MV-4-11 (cell line): Measurements from ENCODE around the gene PACS1.
"Not testable (repeated sequence)": the region's sequence is repeated elsewhere in the genome, so short reads cannot be mapped to it uniquely, and the experiment has no call there.

ENCODE experiments used
- DNase-seq: peaks from one replicate; lab custom pipeline; 2025; lab: John Stamatoyannopoulos, UW

Gene PACS1

DNA sequence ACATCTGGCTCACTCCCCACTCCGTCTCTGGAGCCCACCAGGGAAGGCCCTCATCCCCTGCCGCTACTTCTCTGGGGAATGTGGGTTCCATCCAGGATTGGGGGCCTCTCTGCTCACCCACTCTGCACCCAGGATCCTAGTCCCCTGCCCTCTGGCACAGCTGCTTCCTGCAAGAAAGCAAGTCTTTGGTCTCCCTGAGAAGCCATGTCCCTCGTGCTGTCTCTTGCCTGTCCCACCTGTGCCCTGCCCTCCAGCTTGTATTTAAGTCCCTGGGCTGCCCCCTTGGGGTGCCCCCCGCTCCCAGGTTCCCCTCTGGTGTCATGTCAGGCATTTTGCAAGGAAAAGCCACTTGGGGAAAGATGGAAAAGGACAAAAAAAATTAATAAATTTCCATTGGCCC is 207.0 kb downstream of the PACS1 start:
- DNase-seq, result not testable (repeated sequence)

DNA sequence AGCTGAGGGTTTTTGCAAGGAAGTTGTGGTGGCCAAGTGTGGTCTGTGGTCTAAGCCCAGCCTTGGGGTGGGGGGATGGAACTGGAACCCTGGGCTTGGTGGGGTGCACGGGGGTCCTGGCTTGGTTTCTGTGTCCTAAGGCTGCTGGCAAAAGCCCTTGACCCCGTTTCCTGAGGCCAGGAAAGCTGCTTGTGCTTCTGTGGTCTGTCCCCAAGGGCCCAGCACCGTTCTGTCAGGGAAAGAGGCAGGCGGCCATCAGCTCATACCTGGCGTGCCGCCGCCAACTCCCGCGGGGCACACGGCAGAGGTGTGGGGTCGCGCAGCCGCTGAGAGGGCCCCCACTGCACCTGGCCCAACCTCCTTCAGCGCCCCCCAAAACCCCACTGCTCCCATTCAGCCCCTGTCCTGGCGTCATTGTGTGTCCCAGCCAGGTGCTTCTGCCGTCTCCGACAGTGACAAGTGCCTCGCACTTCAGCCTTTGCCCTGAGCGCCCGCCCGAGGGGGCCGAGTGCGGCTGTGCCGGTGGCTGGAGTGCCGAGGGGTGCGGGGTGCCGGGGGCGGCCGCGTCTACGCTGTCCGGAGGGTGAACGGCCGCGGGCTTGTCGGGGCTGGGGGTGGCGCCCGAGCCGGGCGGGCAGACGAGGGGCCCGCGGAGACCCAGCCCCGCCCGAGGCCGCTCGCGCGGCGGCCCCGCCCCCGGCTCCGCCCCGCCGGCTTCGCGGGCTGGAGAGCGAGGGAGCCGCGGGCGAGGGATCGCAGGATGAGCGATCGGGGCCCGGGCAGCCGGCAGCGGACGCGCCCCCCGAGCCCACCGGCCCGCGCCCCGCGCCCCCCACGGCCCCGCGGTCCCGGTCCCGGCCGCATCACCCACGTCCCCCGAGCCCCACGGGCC is 207.6 kb downstream of the PACS1 start, which contains the start of gene CNIH2:
Gene CNIH2, plus strand, starts transcription at position 705 of the 892 bp plus-strand sequence. CDS start 282 bp downstream, outside the sequence.
- DNase-seq, result peak; percentile 16

GRCh38 chr11:66278363-66279091 is 208.5 kb downstream of the PACS1 start:
- DNase-seq, result no peak

DNA sequence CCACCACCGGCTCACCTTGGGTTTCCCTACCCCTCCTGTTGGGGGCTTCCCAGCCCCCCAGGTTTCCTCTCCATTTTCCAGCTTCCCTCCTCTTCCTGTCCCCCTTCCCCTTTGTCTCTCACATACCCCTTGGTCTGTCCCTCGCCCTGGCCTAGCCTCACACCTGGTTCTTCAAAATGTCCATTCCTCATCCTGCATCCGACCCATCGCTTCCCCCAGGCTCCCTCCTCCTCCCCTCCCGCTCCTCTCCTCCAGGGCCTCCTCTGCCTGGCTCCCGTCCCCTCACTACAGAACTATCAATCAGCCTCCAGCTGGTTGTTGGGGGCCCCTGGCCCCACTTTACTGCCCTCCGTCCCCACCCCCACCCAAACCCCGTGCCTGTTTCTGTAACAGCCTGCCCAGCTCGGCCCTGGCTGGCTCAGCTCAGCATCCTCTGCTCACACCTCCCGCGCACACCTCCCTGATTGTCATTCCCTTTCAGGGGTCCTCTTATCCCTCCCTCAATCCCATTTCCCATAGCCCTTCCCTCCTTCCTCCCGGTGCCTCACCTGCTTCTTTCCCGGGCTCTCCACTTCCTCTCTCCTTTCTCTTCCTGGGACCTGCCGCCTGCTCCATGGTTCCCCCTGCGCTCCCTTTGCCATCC is 209.1 kb downstream of the PACS1 start:
- no peak for DNase-seq

DNA sequence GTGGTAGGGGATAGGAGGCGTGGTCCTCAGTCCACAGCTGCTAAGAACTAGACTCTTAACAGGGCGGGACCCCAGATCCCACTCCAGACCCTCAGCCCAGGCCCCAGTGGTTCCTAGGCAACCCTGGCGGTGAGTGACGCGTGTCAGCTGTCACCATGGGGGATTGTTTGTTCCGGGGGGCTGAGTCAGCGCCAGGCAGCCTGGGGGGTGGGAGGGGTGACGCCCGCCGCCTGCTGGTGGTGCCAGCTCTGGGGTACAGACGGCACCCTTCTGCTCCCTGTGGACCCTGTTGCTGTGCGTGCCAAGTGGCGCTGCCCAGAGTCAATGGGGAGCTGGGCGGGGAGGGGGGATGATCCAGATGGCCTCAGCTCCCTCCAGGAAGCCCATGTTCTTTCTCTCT is 210.4 kb downstream of the PACS1 start:
- DNase-seq, result no peak

DNA sequence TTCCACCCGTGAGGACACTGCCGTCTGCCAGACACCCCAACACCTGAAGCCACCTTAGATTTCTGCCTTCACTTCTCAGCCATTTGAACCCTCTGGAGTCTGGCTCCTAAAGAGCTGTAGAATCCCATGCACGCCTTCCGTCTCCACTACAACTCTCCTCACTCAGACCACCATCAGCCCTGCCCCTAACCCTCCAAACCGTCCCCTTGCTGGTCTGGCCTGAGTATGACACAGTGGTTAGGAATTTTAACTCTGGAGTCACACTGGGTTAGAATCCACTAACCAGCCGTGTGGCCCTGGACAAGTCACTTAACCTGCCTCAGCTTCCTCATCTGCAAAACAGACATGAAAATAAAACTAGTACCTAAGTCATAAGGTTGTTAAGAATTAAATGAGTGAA is 210.9 kb downstream of the PACS1 start:
- no peak for DNase-seq

- no peak for DNase-seq
Observed at GRCh38 chr11:66281776-66282467, 211.8 kb downstream of the PACS1 start.

DNA sequence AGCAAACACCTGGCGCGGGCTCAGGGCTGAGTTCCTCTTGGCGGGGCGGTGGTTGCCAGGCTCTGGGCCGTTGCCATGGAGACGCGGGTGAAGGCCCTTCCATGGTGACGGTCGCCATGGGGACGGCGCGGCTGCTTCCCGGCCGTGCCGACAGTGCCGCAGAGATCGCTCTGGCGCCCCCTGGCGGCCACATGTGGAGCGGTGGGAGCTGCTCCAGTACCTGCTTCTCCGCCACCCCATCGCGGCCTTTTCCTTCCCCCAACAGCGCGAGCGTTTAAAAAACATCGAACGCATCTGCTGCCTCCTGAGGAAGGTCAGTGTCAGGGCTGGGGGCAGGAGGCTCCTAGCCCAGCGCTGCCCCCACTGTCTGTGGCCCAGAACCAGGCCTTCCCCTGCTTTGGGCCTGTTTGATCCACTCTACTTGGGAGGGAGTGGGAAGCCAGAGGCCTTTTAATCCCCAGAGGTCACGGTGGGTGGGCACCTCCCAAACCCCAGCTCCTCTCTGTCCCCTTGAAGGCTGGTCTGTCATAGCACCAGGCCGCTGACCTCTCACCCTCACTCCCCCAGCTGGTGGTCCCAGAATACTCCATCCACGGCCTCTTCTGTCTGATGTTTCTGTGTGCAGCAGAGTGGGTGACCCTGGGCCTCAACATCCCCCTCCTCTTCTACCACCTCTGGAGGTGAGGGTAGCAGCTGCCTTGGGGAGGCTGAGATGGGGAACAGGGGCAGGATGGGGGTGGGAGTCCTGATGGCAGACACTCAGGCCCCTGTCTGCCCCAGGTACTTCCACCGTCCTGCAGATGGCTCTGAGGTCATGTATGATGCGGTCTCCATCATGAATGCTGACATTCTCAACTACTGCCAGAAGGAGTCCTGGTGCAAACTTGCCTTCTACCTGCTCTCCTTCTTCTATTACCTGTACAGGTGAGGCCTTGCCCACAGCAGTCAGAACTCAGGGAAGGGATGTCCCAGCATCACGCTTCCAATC is 212.7 kb downstream of the PACS1 start:
- DNase-seq, result peak; percentile 98

DNA sequence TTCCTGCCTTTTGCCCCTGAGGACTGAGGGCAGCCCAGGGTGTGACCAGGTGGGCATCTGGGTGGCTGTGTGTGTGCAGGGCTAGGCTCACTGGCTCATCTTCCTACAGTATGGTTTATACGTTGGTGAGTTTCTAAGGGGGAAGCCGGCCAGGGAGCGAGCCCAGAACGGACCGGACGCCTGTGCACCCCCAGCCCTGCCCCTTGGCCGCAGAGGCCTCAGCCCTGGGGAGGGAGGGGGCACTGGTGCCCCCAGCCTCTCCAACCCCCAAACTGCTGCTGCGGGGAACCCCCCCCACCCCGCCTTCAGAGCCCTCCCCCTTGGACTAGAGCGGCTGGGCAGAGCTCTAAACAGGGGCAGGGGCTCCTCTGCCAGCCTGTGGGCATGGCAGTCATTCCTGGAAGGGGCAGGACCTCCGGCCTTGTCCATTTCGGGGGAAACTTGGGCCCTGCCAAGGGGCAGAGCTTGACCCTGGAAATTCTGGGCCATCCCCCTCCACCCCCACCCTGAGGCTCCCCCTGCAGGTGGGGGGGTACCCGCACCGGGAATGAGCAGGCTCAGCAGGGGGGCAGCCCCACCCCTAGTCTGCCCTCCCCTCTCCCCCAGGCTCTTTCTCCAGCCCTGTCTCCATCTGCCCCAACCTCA is 213.5 kb downstream of the PACS1 start:
- DNase-seq, result no peak

DNA sequence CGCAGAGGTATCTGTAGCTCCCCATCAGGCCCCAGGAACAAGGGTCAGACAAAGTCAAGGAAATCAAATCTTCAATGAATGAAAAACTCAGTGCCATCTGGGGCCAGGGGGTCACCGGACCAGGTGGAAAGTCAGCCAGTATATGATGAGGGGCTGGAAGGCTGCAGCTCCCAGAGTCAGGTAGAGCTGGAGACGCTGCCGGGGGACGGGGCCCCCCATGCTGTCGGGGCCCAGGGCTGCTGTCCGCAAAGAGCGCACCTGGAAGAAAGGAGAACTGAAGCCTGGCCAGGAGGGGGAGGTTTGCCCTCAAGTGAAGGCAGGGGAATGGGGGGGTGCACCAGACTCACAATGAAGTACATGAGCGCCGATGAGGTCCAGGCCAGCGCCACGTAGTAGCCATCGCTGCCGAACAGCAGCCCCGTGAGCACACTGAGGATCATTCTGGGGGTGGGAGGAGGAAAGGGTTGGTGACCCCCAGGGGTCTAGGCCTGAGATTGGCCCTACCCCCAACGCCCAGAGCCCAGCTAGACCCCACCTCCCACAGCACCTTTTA is 214.5 kb downstream of the PACS1 start:
- no peak for DNase-seq

DNA sequence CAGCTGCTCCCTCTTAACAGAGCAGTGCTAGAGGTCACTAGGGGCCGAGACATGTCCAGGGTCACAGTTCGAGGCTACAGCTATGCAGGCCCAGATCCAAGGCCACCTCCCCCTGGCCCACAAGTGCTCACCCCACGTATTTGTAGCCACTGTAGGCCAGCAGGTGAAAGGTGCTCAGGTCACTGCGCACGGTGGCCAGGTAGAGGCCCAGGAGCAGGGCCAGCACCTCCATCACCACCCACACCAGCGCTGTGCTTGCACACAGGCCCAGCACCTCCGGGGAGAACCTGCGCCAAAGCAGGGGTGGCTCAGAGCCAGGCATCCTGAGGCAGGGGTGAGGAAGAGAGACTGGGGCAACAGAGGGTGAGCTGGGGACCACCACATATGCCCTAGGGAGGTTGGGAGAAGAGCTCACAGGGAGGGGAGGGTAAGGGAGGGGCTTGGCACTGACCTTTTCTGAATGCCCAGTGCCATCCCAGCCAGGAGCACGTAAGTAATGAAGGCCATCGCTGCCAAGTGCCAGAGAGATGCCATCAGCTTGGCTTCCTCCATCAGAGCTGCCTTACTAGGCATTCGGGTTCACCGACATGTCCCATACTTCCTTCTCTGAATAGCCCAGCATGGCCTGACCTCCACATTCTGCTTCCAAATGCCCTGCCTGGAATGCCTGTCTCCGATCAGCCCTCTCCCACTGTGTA is 215.3 kb downstream of the PACS1 start:
- DNase-seq, result no peak

GRCh38 chr11:66286699-66287098 is 216.6 kb downstream of the PACS1 start:
- no peak for DNase-seq

- peak; percentile 32 for DNase-seq
Observed at GRCh38 chr11:66287211-66287888, 217.3 kb downstream of the PACS1 start.

- DNase-seq, result peak; percentile 43
Observed at GRCh38 chr11:66287889-66288670, 218.0 kb downstream of the PACS1 start.

DNA sequence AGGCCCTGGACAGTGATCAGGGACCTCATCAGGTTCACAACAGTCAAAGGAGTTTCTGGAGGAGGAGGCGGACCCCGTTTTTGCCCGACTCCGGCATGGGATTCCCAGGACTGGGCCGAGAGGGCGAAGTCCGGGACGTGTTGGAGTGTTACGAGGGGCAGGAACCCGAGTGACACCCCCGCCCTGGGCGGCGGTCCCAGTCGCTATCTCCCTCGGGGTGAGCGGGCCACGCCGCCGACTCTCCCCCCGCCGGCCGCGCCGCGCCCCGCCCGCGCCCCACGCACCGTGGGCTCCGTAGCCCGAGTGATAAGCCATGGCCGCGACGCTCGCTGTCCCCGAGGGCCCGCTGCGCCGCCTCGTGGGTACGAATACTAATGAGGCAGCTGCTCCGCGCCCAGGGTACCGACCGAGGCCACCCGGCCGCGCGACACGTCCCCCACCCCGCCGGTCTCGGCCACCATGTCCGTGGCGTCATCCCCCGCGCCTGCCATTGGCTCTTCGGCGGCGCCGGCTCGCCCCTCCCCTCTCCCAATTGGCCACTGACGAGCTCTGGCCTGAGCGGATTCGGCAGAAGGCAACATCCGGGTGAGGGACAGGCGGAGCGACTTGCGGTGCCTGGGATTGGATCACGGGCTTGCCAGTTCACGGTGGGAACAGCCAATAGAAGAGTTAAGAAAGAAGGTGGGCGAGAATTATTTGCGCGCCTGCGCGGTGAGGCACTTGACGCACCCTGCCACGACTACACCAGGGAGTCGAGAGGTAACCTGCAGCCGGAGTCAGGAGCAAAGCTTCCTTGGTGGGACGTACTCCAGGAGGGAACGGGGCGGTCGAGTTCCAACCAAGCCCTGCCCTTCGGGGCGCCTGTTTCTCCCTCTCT is 218.8 kb downstream of the PACS1 start, which contains the start of gene YIF1A:
Gene YIF1A, minus strand, starts transcription at position 473 of the 877 bp plus-strand sequence. Its CDS starts 158 bp downstream, at position 315.
- peak; percentile 99 for DNase-seq

- DNase-seq, result peak; percentile 55
Observed at GRCh38 chr11:66289548-66290329, 219.7 kb downstream of the PACS1 start.
